Limb (tissue), 2 donors: Measurements from ENCODE around the gene ADD1.
"Not testable (repeated sequence)": the region's sequence is repeated elsewhere in the genome, so short reads cannot be mapped to it uniquely, and the experiment has no call there.

Experiments
- DNase-seq, 2 donors: peaks; one replicate each; pipeline ENCODE4 v3.0.0-alpha.2; 2016; ENCODE audit errors: extremely low spot score in 2 of 2

Gene ADD1

GRCh38 chr4:2882341-2882740, 38.7 kb downstream of the ADD1 start:
- no peak for DNase-seq

GRCh38 chr4:2886161-2886560, 42.5 kb downstream of the ADD1 start:
- DNase-seq: no peak

GRCh38 chr4:2886622-2887021, 43.0 kb downstream of the ADD1 start:
- DNase-seq: no peak

GRCh38 chr4:2887343-2887742, 43.7 kb downstream of the ADD1 start:
- no peak for DNase-seq

- DNase-seq: no peak
Measured at GRCh38 chr4:2888886-2889285, 45.2 kb downstream of the ADD1 start.

GRCh38 chr4:2891294-2891693, 47.6 kb downstream of the ADD1 start:
- DNase-seq: no peak

GRCh38 chr4:2893772-2894171, 50.1 kb downstream of the ADD1 start:
- no peak for DNase-seq

- no peak for DNase-seq
Measured at GRCh38 chr4:2898001-2898400, 54.4 kb downstream of the ADD1 start.

- DNase-seq: no peak
Measured at GRCh38 chr4:2900741-2901140, 57.1 kb downstream of the ADD1 start.

- no peak for DNase-seq
Measured at GRCh38 chr4:2901186-2901585, 57.5 kb downstream of the ADD1 start.

GRCh38 chr4:2902126-2902525, 58.5 kb downstream of the ADD1 start:
- no peak for DNase-seq

GRCh38 chr4:2905544-2905943, 61.9 kb downstream of the ADD1 start:
- no peak for DNase-seq

GRCh38 chr4:2906218-2906617, 62.6 kb downstream of the ADD1 start:
- DNase-seq: no peak

GRCh38 chr4:2907226-2907625, 63.6 kb downstream of the ADD1 start:
- DNase-seq: no peak

GRCh38 chr4:2907706-2908293, 64.2 kb downstream of the ADD1 start:
- no peak for DNase-seq

GRCh38 chr4:2908686-2909085, 65.0 kb downstream of the ADD1 start:
- DNase-seq: no peak

GRCh38 chr4:2909583-2909982, 65.9 kb downstream of the ADD1 start:
- DNase-seq: no peak

- no peak for DNase-seq
Measured at GRCh38 chr4:2910409-2910808, 66.8 kb downstream of the ADD1 start.

- DNase-seq: no peak
Measured at GRCh38 chr4:2911868-2912267, 68.2 kb downstream of the ADD1 start.

GRCh38 chr4:2913168-2913567, 69.5 kb downstream of the ADD1 start:
- no peak for DNase-seq

- DNase-seq: no peak
Measured at GRCh38 chr4:2914256-2915126, 70.8 kb downstream of the ADD1 start.

- no peak for DNase-seq
Measured at GRCh38 chr4:2915789-2916188, 72.1 kb downstream of the ADD1 start.

GRCh38 chr4:2916696-2917095, 73.1 kb downstream of the ADD1 start:
- DNase-seq: not testable (repeated sequence)
